Measurements from ENCODE around the gene TRIP13.

TRIP13 gene

DNA sequence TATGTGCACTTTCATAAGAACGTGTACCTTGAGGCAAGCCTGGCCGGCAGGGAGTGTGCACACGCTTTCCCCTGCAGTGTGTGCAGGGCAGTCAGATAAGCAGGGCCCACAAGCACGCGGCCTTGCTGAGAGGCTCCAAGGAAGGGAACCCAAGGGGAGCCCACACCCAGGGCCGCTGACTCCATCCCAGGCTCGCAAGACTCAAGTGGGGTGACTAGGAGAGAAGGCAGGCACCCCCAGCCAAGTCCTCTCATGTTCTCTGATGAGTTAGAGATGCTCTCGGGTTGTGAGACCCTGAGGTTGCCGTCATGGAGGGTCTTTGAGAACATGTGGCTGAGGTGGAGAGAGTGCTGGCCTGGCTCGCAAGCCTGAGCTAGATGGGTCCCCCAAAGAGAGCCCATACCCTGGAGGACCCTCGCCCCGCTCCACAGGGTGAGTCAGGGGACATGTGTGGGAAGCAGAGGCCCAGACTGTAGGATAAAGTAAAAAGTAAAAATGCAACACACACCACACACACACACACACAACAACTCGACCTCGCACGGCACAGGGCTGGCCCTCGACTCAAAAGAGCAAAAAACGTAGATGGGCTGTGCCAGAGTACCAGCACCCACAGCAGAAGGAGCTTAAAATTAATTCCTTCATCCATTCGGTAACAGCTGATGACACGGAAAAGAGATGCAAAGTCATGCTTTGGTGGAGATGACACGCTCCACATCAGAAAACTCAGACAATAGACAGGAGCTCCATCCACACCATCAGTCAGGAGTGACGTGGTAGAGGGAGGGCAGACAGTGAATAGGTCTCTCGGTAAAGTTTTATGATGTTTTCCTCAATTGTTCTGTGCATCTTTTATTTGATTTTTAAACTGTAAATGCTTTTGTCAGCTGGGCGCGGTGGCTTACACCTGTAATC lies 61.1 kb downstream of the TRIP13 start:
- in situ Hi-C loops (cut with MboI; ENCODE audit: low pct_unique_long_range_greater_than_20kb, low sequenced_read_pairs, unreplicated experiment), result no loop called here
- TF ChIP-seq, protein P1, sequence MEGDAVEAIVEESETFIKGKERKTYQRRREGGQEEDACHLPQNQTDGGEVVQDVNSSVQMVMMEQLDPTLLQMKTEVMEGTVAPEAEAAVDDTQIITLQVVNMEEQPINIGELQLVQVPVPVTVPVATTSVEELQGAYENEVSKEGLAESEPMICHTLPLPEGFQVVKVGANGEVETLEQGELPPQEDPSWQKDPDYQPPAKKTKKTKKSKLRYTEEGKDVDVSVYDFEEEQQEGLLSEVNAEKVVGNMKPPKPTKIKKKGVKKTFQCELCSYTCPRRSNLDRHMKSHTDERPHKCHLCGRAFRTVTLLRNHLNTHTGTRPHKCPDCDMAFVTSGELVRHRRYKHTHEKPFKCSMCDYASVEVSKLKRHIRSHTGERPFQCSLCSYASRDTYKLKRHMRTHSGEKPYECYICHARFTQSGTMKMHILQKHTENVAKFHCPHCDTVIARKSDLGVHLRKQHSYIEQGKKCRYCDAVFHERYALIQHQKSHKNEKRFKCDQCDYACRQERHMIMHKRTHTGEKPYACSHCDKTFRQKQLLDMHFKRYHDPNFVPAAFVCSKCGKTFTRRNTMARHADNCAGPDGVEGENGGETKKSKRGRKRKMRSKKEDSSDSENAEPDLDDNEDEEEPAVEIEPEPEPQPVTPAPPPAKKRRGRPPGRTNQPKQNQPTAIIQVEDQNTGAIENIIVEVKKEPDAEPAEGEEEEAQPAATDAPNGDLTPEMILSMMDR (IDR thresholded peaks at IDR 0.05; ENCODE audit: extremely low read depth, insufficient read depth, missing control alignments), result no peak
- no peak for DNase-seq (ENCODE audit: low spot score)

DNA sequence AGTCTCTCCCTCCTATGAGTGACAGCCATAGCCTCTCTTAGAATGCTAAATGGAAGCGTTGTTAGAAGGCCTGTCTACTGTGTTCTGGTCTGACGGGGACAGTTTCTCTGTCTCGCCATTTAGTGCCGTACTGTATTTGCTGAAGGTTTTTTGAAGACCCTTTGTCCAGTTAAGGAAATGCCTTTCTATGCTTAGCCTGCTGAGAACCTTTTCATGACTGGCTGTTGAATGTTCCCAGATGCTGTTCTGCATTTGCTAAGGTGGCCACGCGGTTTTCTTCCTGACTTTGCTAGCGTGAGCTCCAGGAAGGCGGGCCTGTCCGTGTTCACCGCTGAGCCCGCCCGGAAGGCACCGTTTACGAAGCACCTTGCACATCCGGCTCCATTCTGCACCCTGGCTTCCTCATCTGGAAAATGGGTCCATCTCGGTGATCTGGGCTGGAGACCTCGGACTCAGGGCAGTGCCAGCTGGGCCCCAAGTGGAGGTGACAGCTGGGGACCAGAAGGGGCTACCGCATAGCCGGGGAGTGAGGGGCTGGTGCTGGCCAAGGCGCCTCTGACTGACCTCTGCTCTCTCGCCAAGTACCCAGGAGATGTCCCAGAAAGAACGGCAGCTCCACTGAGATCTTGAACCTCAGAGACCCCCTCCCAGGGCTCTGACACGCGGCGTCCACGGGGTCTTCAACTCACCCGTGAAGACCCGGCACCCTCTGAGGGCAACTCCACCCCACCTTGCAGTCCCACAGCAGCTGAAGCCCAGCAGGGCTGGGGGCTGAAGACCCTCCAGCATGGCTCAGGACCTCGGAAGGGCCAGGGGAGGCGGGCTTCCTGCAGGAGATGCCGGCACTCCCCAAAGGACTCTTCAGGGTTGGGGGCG lies 63.4 kb downstream of the TRIP13 start:
- DNase-seq (ENCODE audit: low spot score), result no peak
- in situ Hi-C loops (cut with MboI; ENCODE audit: low pct_unique_long_range_greater_than_20kb, low sequenced_read_pairs, unreplicated experiment), result no loop called here
- TF ChIP-seq, protein P1 (IDR thresholded peaks at IDR 0.05; ENCODE audit: extremely low read depth, insufficient read depth, missing control alignments), result no peak

DNA sequence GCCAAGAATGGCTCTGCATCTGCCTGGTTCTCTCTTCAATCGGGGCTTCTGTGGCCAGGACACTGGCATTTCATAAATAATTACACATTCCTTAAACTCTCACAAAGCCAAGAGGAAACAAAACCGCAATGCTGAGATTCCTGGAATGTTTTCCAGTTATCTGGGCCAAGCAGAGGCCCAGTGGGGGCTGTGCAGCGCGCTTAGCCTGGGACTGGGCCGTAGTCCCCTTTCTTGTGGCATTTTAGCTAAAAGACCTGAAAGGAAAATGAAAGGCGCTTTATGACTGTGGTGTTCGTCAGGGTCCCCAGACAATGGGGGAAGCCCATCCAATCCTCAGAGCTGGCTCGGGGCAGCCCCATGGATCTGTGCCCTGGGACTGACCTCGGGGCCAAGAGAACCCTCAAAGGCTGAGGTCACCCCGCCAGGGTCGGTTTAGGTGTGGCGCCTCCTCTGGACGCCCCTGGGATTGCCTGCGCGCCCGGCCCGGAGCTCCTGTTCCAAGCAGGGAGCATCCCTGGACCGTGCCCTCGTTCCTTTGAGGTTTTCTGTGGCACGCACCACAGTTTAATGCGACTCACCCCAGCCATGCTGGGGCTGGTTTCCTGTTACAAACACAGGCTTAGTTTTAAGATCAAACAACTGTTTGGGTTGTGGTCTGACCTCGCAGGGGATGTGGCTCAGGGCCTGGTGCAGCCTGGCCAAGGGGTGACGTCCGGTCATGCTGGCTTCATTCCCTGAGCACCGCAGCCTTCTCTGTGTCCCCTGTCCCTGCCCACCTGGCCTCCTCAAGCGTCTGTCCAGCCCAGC lies 64.5 kb downstream of the TRIP13 start:
- DNase-seq (ENCODE audit: low spot score), result peak; percentile 68
- in situ Hi-C loops (cut with MboI; ENCODE audit: low pct_unique_long_range_greater_than_20kb, low sequenced_read_pairs, unreplicated experiment), result no loop called here

DNA sequence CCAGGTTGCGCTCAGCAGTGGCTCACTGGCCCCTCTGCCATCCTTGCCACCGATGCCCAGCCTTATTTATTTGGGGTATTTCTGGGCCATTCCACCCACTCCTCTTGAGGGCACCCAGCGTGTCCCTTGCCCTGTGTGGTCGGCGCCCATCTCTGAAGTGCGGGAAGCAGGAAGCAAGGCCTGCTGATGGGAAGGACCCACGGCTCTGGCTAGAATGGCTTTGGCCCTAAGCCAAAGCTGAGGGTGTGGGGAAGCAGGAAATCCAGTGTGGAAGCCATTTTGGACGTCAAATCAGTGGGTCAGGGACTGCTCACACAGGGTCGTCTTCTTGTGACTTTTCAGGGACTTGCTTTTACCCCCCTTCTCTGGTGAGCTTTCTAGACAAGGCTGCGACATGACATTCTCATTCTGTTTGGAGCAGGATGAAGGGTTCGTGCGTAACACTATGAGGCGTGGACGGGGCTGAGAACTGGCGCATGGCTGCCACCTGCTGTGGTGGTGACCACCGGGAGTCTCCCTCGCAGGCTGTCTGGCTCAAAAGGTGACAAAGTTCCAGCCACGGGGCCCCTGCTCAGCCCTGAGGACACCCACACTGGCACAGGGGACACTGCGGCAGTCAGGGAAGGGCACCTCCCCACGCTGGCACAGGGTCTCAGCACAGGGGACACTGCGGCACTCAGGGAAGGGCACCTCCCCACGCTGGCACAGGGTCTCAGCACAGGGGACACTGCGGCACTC lies 65.2 kb downstream of the TRIP13 start:
- in situ Hi-C loops (cut with MboI; ENCODE audit: low pct_unique_long_range_greater_than_20kb, low sequenced_read_pairs, unreplicated experiment), result no loop called here
- DNase-seq (ENCODE audit: low spot score), result no peak
- TF ChIP-seq, protein P1 (IDR thresholded peaks at IDR 0.05; ENCODE audit: extremely low read depth, insufficient read depth, missing control alignments), result no peak

More for the DNA sequence above, 64.5 kb downstream of the TRIP13 start:
- TF ChIP-seq, protein P1 (IDR thresholded peaks at IDR 0.05; ENCODE audit: extremely low read depth, insufficient read depth, missing control alignments), result peak; percentile 14

DNA sequence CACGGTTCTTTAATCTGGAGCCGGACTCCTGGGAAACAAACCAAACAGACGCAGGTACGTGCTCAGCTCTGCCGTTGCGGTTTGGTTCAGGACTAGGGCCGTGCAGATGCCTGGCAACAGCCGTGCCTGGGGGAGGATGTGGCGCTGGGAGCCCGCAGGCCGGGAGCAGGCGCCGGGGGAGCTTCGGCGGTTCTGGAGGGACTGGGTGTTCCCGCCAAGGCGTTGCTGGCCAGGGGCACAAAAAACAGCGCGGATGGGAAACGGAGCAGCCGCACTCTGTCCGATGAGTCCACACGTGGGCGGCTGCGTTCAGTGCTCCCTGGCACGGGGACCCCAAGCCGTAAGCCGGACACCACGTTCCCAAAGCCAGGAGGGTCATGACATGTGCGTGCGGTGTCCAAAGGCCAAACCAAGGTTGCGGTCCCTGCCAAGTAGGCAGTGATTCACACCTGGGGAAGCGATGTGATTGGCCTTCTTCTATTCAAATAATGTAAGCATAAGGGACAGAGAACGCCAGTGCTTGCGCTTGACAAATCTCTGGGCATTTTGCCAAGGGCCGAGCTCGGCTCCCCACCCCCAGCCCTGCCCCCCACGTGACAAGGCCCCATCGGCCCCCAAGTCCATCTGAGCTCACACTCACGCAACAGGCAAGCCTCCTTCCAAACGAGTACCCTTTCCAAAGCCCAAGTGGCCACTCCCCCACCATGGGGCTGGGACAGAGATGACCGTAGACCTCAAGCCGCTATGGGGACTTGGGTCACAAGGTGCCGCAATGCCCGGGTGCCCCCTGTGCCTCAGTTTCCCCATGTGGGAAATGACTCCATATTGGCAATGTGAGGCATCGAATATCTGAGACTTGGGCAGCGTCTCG lies 66.3 kb downstream of the TRIP13 start:
- in situ Hi-C loops (cut with MboI; ENCODE audit: low pct_unique_long_range_greater_than_20kb, low sequenced_read_pairs, unreplicated experiment), result no loop called here
- peak; percentile 24 for DNase-seq (ENCODE audit: low spot score)
- TF ChIP-seq, protein P1 (IDR thresholded peaks at IDR 0.05; ENCODE audit: extremely low read depth, insufficient read depth, missing control alignments), result no peak

Measured in GM13977 (cell line).